ENCODE data around the gene RAPGEF5.
"Not testable (repeated sequence)": the region's sequence is repeated elsewhere in the genome, so short reads cannot be mapped to it uniquely, and the experiment has no call there.

Gene RAPGEF5

GRCh38 chr7:22110227-22110839, 246.6 kb downstream of the RAPGEF5 start:
- DNase-seq, result peak; percentile 34

- DNase-seq, result no peak
Measured at GRCh38 chr7:22109761-22110160, 247.2 kb downstream of the RAPGEF5 start.

GRCh38 chr7:22108151-22108845, 248.7 kb downstream of the RAPGEF5 start:
- no peak for DNase-seq

GRCh38 chr7:22105550-22105949, 251.4 kb downstream of the RAPGEF5 start:
- DNase-seq, result no peak

GRCh38 chr7:22094413-22095342, 262.3 kb downstream of the RAPGEF5 start:
- DNase-seq, result no peak

- no peak for DNase-seq
Measured at GRCh38 chr7:22093936-22094335, 263.0 kb downstream of the RAPGEF5 start.

GRCh38 chr7:22093001-22093400, 264.0 kb downstream of the RAPGEF5 start:
- no peak for DNase-seq

- DNase-seq, result not testable (repeated sequence)
Measured at GRCh38 chr7:22090958-22091525, 265.9 kb downstream of the RAPGEF5 start.

GRCh38 chr7:22090512-22090911, 266.4 kb downstream of the RAPGEF5 start:
- no peak for DNase-seq

GRCh38 chr7:22090107-22090506, 266.8 kb downstream of the RAPGEF5 start:
- no peak for DNase-seq

GRCh38 chr7:22088827-22089226, 268.1 kb downstream of the RAPGEF5 start:
- no peak for DNase-seq

GRCh38 chr7:22087861-22088260, 269.1 kb downstream of the RAPGEF5 start:
- no peak for DNase-seq

GRCh38 chr7:22083704-22084240, 273.2 kb downstream of the RAPGEF5 start:
- DNase-seq, result no peak

- DNase-seq, result peak; percentile 71
Measured at GRCh38 chr7:22082886-22083703, 273.9 kb downstream of the RAPGEF5 start.

GRCh38 chr7:22082553-22082885, 274.4 kb downstream of the RAPGEF5 start:
- DNase-seq, result no peak

- DNase-seq, result not testable (repeated sequence)
Measured at GRCh38 chr7:22080219-22080618, 276.7 kb downstream of the RAPGEF5 start.

- DNase-seq, result not testable (repeated sequence)
Measured at GRCh38 chr7:22078872-22079271, 278.1 kb downstream of the RAPGEF5 start.

GRCh38 chr7:22075561-22075960, 281.4 kb downstream of the RAPGEF5 start:
- DNase-seq, result no peak

- no peak for DNase-seq
Measured at GRCh38 chr7:22074897-22075296, 282.1 kb downstream of the RAPGEF5 start.
